ENCODE data around the gene ZNF107. TPM values are rescaled to one million over a fixed set of nuclear protein-coding genes. Genes with fewer than 3 reads are reported as not detected.

Gene ZNF107
- total RNA-seq, 1 donor from 2014 or later, result 1.1 TPM

GRCh38 chr7:64626083-64626469, 39.9 kb upstream of the ZNF107 start:
- no peak overlapping the region for H3K4me3 ChIP-seq (ENCODE audit: low read depth, low read length)
- no peak for TF ChIP-seq CTCF (IDR thresholded peaks at IDR 0.05; ENCODE audit: insufficient read depth, low read length, severe bottlenecking)
- DNase-seq (ENCODE audit: low read depth) (peak; percentile 26), FAIRE-seq (no peak)
- H3K36me3 ChIP-seq (ENCODE audit: control insufficient read depth, insufficient read depth, low read length), result no peaks in the 10 kb centered on the region
- no peaks in the 10 kb centered on the region for H3K27me3 ChIP-seq (ENCODE audit: control insufficient read depth, insufficient read depth, low read length)

- FAIRE-seq, result no peak
- DNase-seq (ENCODE audit: low read depth), result no peak
- Histone ChIP-seq H3K36me3 (ENCODE audit: control insufficient read depth, insufficient read depth, low read length) (no peaks in the 10 kb centered on the region), H3K4me3 (ENCODE audit: low read depth, low read length) (no peak overlapping the region), H3K27me3 (ENCODE audit: control insufficient read depth, insufficient read depth, low read length) (no peaks in the 10 kb centered on the region)
- TF ChIP-seq CTCF (IDR thresholded peaks at IDR 0.05; ENCODE audit: insufficient read depth, low read length, severe bottlenecking), result no peak
Measured at GRCh38 chr7:64626557-64626956, 39.4 kb upstream of the ZNF107 start.

- FAIRE-seq (no peak), DNase-seq (ENCODE audit: low read depth) (peak; percentile 61)
- Histone ChIP-seq H3K27me3 (ENCODE audit: control insufficient read depth, insufficient read depth, low read length) (no peaks in the 10 kb centered on the region), H3K4me3 (ENCODE audit: low read depth, low read length) (no peak overlapping the region), H3K36me3 (ENCODE audit: control insufficient read depth, insufficient read depth, low read length) (no peaks in the 10 kb centered on the region)
- TF ChIP-seq CTCF (IDR thresholded peaks at IDR 0.05; ENCODE audit: insufficient read depth, low read length, severe bottlenecking), result no peak
Measured at GRCh38 chr7:64628192-64628591, 37.7 kb upstream of the ZNF107 start.

- no peak for TF ChIP-seq CTCF (IDR thresholded peaks at IDR 0.05; ENCODE audit: insufficient read depth, low read length, severe bottlenecking)
- H3K4me3 ChIP-seq (ENCODE audit: low read depth, low read length), result no peak overlapping the region
- H3K27me3 ChIP-seq (ENCODE audit: control insufficient read depth, insufficient read depth, low read length), result no peaks in the 10 kb centered on the region
- FAIRE-seq (no peak), DNase-seq (ENCODE audit: low read depth) (peak; percentile 51)
- H3K36me3 ChIP-seq (ENCODE audit: control insufficient read depth, insufficient read depth, low read length), result no peaks in the 10 kb centered on the region
Measured at GRCh38 chr7:64628721-64629120, 37.2 kb upstream of the ZNF107 start.

GRCh38 chr7:64630496-64630895, 35.4 kb upstream of the ZNF107 start:
- DNase-seq (ENCODE audit: low read depth) (no peak), FAIRE-seq (no peak)
- TF ChIP-seq CTCF (IDR thresholded peaks at IDR 0.05; ENCODE audit: insufficient read depth, low read length, severe bottlenecking), result peak; percentile 18
- H3K4me3 ChIP-seq (ENCODE audit: low read depth, low read length), result no peak overlapping the region
- H3K36me3 ChIP-seq (ENCODE audit: control insufficient read depth, insufficient read depth, low read length), result no peaks in the 10 kb centered on the region
- no peaks in the 10 kb centered on the region for H3K27me3 ChIP-seq (ENCODE audit: control insufficient read depth, insufficient read depth, low read length)

- no peak for DNase-seq (ENCODE audit: low read depth)
- FAIRE-seq, result no peak
- Histone ChIP-seq H3K4me3 (ENCODE audit: low read depth, low read length) (no peak overlapping the region), H3K36me3 (ENCODE audit: control insufficient read depth, insufficient read depth, low read length) (no peaks in the 10 kb centered on the region), H3K27me3 (ENCODE audit: control insufficient read depth, insufficient read depth, low read length) (no peaks in the 10 kb centered on the region)
- no peak for TF ChIP-seq CTCF (IDR thresholded peaks at IDR 0.05; ENCODE audit: insufficient read depth, low read length, severe bottlenecking)
Measured at GRCh38 chr7:64632029-64632428, 33.9 kb upstream of the ZNF107 start.
